G401 (cell line): ENCODE measurements around the gene OR51M1. TPM values are rescaled to one million over a fixed set of nuclear protein-coding genes. Genes with fewer than 3 reads are reported as not detected.
"Not testable (repeated sequence)": the region's sequence is repeated elsewhere in the genome, so short reads cannot be mapped to it uniquely, and the experiment has no call there.

Experiments used
- DNase-seq: peaks from one replicate; pipeline ENCODE4 v3.0.0-alpha.2; 2015; ENCODE audit warnings: low spot score
- in situ Hi-C: cut with HindIII; loops from 2 replicates; pipeline ENCODE4 v1.10.0; 2016; ENCODE audit warnings: low sequenced_read_pairs, mixed read lengths
- total RNA-seq: library from RNA; depleted of rRNA; stranded (reverse); fragments of >200 nt; shearing (Covaris generic); gene quantifications from 2 replicates; pipeline ENCODE4 v1.2.3, GENCODE V29; 2014; rRNA removed

Gene OR51M1, protein sequence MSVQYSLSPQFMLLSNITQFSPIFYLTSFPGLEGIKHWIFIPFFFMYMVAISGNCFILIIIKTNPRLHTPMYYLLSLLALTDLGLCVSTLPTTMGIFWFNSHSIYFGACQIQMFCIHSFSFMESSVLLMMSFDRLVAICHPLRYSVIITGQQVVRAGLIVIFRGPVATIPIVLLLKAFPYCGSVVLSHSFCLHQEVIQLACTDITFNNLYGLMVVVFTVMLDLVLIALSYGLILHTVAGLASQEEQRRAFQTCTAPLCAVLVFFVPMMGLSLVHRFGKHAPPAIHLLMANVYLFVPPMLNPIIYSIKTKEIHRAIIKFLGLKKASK
- not detected in 2 replicates for total RNA-seq

DNA sequence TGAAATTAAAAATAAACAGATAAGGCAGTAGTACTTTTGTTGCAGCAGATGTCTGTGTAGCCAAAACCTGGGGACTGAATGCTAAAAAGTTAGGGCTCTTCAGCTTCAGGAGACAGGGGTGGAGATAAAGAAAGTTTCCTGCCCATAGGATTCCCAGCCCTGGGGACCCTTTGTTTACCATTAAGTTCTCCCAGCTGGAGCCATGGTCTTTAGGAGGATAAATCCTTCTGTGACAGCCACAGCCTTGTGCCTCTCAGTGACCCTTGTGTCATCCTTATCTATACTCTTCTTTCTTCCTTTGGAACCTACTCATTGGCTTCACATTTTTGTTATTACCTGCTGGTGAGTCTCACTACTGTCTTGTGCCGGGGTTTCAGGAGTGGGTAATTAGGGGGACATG lies at the start of gene OR51M1:
TSS of gene OR51M1 (plus strand) at position 237 of the 400 bp plus-strand sequence. CDS start 5,587 bp downstream, outside the sequence.
- in situ Hi-C loops, result no loop called here
- DNase-seq, result no peak

DNA sequence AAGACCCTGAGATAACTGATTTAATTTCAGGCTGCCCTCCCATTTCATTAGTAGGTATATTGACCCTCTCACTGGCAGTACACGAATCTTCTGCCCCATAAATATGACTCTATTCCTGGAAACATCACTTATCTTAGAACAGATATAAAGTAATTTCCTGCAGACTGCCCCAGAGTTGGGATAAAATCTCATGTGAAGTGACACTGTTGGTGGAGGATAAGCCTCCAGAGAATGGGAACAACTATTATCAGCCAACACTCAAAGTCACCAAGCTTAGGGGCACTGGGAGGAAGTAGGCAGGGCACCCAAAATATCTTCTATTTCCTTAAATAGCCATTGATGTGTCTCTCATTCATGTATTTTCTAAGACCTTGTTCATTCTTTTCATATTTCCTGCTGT lies 48.4 kb upstream of the OR51M1 start:
- in situ Hi-C loops, result no loop called here
- no peak for DNase-seq

DNA sequence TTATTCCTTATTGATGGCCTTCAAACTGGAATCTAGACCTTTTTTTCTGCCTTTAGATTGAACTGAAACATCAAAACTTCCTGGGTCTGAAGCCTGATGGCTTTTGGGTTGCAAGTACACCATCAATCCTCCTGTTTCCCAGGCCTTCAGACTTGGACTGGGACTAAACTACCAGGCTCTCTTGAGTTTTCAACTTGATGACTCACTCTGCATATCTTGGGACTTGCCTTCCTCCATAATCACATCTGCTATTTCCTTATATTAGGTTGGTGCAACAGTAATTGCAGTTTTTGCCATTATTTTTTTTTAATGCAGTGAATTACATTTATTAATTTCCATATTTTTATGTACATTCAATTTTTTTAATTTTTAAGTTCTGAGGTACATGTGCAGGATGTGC lies 47.3 kb upstream of the OR51M1 start:
- no peak for DNase-seq
- in situ Hi-C loops, result no loop called here

- DNase-seq, in situ Hi-C loops: not testable (repeated sequence)
Observed at GRCh38 chr11:5337253-5337652, 46.4 kb upstream of the OR51M1 start.

- in situ Hi-C loops, result no loop called here
- DNase-seq, result no peak
Observed at GRCh38 chr11:5339771-5340322, 43.8 kb upstream of the OR51M1 start.

- in situ Hi-C loops, result no loop called here
Observed at GRCh38 chr11:5343474-5344335, 39.9 kb upstream of the OR51M1 start, which contains the start of gene OR51B5. OR51B5 (minus strand) TSS chr11:5343524; CDS start chr11:5343524, 0 bp downstream.

DNA sequence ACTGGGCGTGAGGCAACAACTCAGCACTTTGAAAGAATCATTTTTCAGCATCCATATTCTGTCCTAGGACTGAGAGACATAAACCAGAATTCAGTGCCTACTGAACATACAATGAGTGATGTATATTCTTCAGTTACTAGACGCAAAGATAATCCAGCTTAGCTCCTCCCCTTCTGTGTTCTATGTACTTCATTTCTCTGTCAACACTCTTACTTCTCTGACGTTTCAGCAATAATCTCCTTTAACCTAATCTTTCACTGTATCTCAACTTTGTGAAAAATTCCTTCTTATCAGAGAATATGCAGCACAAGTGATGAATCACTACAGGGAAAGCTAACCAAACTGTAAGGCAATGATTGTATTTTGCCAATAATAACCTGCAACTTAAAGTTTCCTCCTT lies 37.8 kb upstream of the OR51M1 start:
- DNase-seq, result no peak
- in situ Hi-C loops, result no loop called here

More at GRCh38 chr11:5343474-5344335, 39.9 kb upstream of the OR51M1 start, which contains the start of gene OR51B5:
- DNase-seq, result no peak

DNA sequence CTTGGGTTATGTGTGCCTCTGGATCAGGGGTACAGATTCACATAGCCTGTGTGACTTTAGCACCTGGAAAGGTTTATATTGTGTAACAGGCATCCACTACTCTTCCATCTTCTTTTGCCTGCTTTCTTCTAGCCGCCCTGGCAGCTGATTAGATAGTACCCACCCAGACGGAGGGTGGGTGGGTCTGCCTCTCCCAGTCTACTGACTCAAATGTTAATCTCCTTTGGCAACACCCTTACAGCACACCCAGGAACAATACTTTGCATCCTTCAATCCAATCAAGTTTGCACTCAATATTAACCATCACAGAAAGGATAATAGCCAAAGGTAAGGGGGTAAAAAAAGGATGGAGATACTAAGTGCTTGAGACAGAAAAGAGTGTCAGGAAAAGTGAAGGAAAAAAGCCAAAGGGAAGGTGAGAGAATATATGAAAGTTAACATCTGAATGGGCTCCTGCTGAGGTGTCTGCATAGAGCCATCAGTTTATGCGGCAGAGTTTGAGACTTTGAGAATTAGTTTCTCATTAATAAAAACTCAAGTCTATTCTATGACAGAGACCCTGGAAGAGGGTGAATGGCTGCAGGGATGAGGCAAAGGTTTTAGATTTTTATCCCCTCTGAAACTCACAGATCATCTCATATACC lies 34.9 kb upstream of the OR51M1 start:
- DNase-seq, result no peak
- in situ Hi-C loops, result no loop called here

DNA sequence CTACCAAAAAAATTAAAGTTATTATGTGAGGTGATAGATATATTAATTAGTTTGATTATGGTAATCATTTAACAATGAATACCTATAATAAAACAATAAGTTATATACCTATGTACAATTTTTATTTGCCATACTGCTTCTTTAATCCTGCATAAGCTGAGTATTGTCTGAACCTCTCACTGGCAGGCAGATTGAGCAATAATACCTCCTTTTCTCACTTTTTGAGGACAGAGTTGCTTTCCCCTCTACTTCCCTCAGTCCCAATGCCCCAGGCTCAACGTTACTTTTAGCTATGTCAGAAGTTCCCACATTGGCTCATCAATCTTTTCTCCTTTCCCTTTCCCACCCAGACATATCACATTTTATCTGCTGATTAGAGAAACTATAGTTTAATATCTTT lies 34.1 kb upstream of the OR51M1 start:
- no peak for DNase-seq
- in situ Hi-C loops, result no loop called here

- DNase-seq, result no peak
- in situ Hi-C loops, result no loop called here
Observed at GRCh38 chr11:5351208-5351607, 32.4 kb upstream of the OR51M1 start, which contains the start of gene OR51B6. OR51B6 (plus strand) TSS chr11:5351508; CDS start chr11:5351508, 0 bp downstream.

- DNase-seq, in situ Hi-C loops: not testable (repeated sequence)
Observed at GRCh38 chr11:5356031-5356430, 27.6 kb upstream of the OR51M1 start.

- DNase-seq, result no peak
- in situ Hi-C loops, result no loop called here
Observed at GRCh38 chr11:5362017-5362625, 21.5 kb upstream of the OR51M1 start.

GRCh38 chr11:5363679-5364078 lies 19.9 kb upstream of the OR51M1 start:
- in situ Hi-C loops, result no loop called here
- no peak for DNase-seq

GRCh38 chr11:5364214-5364613 lies 19.4 kb upstream of the OR51M1 start:
- no peak for DNase-seq
- in situ Hi-C loops, result no loop called here

DNA sequence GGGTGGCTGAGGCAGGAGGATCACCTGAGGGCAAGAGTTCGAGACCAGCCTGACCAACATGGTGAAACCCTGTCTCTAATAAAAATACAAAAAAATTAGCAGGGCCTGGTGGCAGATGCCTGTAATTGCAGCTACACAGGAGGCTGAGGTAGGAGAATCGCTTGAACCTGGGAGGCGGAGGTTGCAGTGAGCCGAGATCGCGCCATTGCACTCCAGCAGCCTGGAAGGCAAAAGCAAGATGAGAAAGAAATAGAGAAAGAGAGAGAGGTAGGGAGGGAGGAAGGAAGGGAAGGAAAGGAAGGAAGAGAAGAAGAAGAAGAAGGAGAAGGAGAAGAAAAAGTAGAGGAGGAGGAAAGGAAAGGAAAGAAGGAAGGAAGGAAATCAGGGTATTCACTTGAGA lies 17.2 kb upstream of the OR51M1 start:
- in situ Hi-C loops, DNase-seq: not testable (repeated sequence)

GRCh38 chr11:5366856-5367255 lies 16.8 kb upstream of the OR51M1 start:
- no peak for DNase-seq
- in situ Hi-C loops, result no loop called here

DNA sequence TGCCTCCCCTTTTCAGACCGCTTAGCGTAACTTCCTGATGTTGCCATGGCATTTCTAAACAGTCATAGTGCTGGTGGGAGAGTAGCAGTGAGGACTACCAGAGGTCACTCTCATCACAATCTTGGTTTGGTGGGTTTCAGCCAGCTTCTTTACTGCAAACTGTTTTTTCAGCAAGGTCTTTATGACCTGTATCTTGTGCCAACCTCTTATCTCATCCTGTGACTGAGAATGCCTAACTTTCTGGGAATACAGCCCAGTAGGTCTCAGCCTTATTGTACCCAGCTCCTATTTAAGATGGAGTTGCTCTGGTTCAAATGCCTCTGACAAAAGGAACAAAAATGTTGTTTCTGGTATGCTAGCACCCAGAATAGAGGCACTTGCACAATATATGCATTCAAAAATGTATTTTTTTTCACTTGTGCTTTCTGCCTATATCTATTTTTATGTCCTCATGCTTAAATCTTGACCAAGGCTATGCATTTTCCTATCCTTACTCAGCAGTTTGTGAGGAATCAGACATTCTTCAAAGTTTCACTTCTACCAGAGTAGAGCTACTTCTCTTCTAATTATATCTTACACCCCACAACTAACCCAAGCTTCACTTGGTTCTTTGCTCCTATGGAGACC lies 16.1 kb upstream of the OR51M1 start:
- DNase-seq, result no peak
- in situ Hi-C loops, result no loop called here

GRCh38 chr11:5368502-5369043 lies 15.0 kb upstream of the OR51M1 start:
- in situ Hi-C loops, result no loop called here

More at GRCh38 chr11:5368502-5369043, 15.0 kb upstream of the OR51M1 start:
- DNase-seq, result peak; percentile 6
